ENCODE measurements around the gene TADA2A. TPM values are rescaled to one million over a fixed set of nuclear protein-coding genes. Genes with fewer than 3 reads are reported as not detected.
A peak's percentile ranks its signal among the peaks of the same experiment; 100 is the strongest.

The TADA2A gene
- polyA plus RNA-seq (ENCODE audit: insufficient read length in 12 of 12), result 10 to 100 TPM in 11 of 12 donors, not detected in 1; 17.0 to 30.6 (median 21.1) TPM
- long read RNA-seq, donor 1, full-length matches to known transcripts, result 2 of 2 reads
- long read RNA-seq, donor 1, partial matches to known transcripts, result 0 of 2 reads
- long read RNA-seq, donor 1, other reads (novel, unspliced or antisense), result 0 of 2 reads
- long read RNA-seq, donor 2, full-length matches to known transcripts, result 2 of 7 reads
- long read RNA-seq, donor 2, partial matches to known transcripts, result 5 of 7 reads
- long read RNA-seq, donor 2, other reads (novel, unspliced or antisense), result 0 of 7 reads
- long read RNA-seq, donor 3, partial matches to known transcripts, result 0 of 1 reads
- long read RNA-seq, donor 3, other reads (novel, unspliced or antisense), result 0 of 1 reads
- long read RNA-seq, donor 4, result 0 reads
- long read RNA-seq, donor 5, full-length matches to known transcripts, result 5 of 5 reads
- long read RNA-seq, donor 5, partial matches to known transcripts, result 0 of 5 reads
- long read RNA-seq, donor 5, other reads (novel, unspliced or antisense), result 0 of 5 reads
- long read RNA-seq, donor 6, partial matches to known transcripts, result 0 of 1 reads
- long read RNA-seq, donor 6, other reads (novel, unspliced or antisense), result 0 of 1 reads
- long read RNA-seq, donor 7, full-length matches to known transcripts, result 1 of 1 reads
- long read RNA-seq, donor 7, partial matches to known transcripts, result 0 of 1 reads
- long read RNA-seq, donor 7, other reads (novel, unspliced or antisense), result 0 of 1 reads
- long read RNA-seq, donor 8, full-length matches to known transcripts, result 3 of 3 reads
- long read RNA-seq, donor 8, partial matches to known transcripts, result 0 of 3 reads
- long read RNA-seq, donor 8, other reads (novel, unspliced or antisense), result 0 of 3 reads
- long read RNA-seq, donor 9, result 0 reads
- long read RNA-seq, donor 10, partial matches to known transcripts, result 0 of 2 reads
- long read RNA-seq, donor 10, other reads (novel, unspliced or antisense), result 0 of 2 reads
- long read RNA-seq, donor 11, full-length matches to known transcripts, result 1 of 1 reads
- long read RNA-seq, donor 11, partial matches to known transcripts, result 0 of 1 reads
- long read RNA-seq, donor 11, other reads (novel, unspliced or antisense), result 0 of 1 reads

DNA sequence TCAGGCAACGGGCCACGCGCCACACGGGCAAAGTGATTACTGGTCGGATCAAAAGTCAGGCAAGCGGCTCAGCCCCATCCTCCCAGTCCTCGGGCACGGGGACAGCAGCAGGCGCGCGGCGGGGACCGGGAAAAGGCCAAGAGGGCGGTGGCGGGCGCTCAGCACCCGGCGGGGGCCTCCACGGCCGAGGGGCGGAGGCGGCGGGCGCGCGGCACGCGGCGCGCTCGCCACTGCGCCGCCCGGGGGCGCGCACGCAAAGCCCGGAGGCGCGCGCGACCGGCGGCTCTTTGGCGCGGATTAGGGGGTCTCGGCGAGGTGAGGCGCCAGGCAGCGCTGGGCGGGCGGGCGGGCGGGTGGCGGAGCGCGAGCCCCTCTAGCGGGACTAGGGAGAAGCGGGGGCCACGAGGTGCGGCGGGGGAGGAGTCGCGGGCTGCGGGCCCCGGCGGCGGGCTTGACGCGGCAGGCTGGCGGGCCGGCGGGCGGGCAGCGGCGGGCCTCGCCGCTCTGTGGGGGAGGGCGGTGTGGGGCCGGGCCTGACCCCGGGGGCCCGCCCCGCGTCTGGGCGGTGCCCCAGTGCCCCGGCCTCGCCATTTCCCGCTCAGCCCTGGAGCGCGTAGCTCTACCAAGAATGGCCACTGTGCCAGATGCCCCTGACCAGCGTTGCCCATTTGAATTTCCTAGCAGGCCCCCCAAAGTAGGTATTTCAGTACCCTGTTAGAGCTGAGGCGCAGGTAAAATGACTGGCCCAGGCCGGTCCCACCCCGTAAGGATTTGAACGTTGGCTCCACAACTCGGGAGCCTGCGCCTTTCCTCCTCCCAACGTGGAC, at the start of gene TADA2A, which contains the start of gene ACACA:
Gene TADA2A (plus strand): TSS at position 252 of the 827 bp plus-strand sequence. CDS start 4,480 bp downstream, outside the sequence.
Gene ACACA (minus strand): TSS at position 202 of the 827 bp plus-strand sequence. CDS start 537 bp downstream, outside the sequence.
- peak; percentile 77 for DNase-seq

- peak; percentile 68 for DNase-seq
Observed at GRCh38 chr17:37358098-37358829, 48.4 kb upstream of the TADA2A start.

GRCh38 chr17:37358830-37359681, 47.6 kb upstream of the TADA2A start:
- DNase-seq, result peak; percentile 87

- DNase-seq, result no peak
Observed at GRCh38 chr17:37359682-37360188, 47.0 kb upstream of the TADA2A start.

DNA sequence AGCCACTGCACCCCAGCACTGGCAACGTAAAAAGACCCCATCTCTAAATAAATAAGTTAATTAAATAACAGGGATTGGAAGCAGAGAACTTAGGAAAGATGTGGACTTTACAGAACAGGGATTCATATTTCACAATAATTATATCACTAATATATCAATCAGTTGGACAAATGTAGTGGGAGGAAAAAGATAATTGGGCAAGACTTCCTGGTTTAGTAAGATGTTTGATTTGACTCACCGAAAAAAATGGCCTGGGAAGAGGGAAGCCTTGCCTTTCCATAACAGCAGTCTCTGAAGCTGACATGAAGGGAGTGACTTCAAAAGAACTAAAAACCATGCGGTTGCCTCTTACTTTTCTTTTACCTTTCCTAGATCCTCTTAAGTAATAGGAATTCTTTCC, 46.1 kb upstream of the TADA2A start:
- DNase-seq, result no peak

- DNase-seq, result no peak
Observed at GRCh38 chr17:37361543-37361942, 45.1 kb upstream of the TADA2A start.

DNA sequence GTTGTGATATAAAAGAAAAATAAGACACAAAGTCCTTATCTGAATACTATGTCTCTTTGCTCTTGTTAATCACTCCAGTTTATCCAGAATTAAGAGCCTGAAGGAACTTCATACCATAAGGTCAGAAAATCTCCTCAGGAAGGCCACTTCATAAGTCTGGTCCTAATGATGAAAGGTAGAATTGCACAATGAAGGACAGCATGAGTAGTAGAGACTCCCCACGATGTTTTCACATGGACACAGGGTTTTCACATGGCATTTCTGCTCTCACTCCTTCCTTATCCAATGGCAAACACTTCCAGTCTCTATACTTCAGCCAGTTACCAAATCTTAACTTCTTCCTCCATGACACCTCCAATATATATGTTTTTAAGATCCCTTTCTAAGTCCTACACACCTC, 41.1 kb upstream of the TADA2A start:
- no peak for DNase-seq

- no peak for DNase-seq
Observed at GRCh38 chr17:37368577-37368976, 38.1 kb upstream of the TADA2A start.

DNA sequence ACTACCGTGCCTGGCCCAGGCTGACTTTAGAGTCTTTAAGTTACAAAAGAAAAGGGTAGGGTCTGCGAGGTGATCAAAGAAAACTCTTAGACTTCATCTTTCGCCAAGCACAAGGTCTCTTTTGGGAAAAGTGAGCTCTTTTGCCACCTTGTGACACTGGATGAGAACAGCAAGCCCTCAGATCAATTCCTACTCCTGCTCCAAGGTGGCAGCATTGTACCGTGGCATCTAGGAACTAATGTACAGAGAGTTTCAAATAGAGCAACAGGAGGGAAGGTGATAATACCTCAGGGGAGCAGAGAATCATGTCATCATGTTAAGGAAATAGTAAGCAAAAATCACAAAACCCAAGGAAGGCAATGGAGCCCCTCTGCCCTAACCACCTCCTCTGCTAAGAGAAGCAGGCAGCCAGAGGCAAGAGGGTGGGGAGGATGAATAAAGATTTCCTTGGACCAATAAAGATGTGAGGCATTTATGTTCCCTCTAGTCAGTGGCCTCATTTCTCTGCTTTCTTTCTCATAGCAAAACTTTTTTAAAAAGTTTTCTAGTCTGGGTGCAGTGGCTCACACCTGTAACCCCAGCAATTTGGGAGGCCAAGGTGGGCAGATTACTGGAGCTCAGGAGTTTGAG, 33.0 kb upstream of the TADA2A start:
- peak; percentile 52 for DNase-seq

GRCh38 chr17:37375706-37376105, 31.0 kb upstream of the TADA2A start, which contains the start of gene C17orf78:
Gene C17orf78, plus strand, starts transcription at chr17:37375985. Its CDS starts 108 bp downstream, at chr17:37376093.
- no peak for DNase-seq

DNA sequence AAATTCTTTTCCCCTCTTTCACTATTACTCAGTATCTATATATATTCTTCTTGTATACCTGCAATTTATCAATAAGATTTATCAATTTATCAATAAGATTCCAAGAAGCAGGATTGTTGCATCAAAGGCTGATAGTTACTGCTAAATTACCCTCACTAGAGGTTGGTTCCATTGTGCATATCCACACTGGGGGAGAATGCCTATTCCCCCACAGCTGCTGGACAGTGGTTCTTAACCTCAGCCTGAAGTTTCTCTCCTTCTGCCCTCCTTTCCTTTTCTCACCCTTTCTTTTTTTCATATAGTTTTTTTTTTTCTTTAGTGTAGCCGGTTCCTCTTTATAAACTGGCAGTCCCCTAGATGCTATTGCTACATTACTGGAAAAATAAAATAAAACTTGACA, 24.6 kb upstream of the TADA2A start:
- DNase-seq, result no peak

- no peak for DNase-seq
Observed at GRCh38 chr17:37384560-37385149, 22.0 kb upstream of the TADA2A start.

DNA sequence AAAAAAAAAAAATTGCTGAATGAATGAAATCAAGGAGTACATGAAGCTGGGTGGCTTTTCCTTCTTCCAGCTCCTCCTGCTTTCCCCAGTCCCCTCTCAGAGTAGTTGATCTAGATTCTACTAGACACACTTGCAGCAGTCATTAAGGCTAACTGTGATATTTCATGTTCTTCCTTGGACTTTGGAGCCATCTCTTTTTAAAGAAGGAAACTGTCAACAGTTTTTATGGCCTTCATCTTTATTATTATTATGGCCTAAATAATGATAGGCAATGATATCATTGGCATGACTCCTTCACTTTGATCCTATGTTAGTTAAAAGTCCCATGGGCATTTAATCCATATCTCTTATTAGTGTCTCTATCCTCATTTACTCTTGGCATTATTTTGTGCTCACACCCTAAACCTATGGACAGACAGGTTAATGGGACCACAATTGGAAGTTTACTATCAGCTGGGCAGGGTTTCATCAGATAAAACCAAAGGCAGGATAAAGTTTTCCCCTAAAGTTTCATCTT, 21.2 kb upstream of the TADA2A start:
- no peak for DNase-seq

GRCh38 chr17:37386462-37386861, 20.2 kb upstream of the TADA2A start:
- DNase-seq, result no peak

DNA sequence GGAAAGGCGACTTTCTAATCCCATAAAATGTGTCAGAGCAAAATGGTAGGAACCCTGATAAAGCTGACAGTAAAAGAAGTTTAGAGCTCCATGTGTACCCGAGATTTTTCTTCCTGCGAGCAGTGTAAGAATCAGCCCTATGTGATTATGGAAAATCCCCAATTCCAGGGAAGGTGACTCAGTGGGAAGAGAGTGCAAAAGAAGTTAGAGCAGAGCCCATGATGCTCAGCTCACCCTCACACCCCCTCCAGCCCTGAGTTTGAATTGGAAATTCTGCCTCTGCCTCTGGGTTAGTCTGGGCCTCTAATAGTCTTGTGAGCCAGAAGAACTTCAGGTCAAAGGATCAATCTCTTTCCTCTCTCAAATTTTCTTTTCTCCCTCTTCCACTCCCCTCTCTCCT, 18.4 kb upstream of the TADA2A start:
- no peak for DNase-seq

DNA sequence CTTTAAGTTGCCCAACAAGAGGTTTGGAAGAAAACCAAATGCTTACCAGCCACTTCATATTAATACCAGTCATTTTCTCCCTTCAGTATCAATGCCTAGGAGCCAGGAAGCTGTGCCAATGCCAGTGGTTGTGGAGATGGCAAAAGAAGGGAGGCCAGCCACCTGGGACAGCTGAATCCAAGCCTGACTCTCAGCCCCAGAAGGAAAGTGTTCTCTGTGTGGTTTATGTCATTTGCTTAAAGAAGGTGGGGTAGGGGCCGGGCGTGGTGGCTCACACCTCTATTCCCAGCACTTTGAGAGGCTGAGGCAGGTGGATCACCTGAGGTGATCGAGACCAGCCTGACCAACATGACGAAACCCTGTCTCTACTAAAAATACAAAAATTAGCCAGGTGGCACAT, 17.5 kb upstream of the TADA2A start:
- no peak for DNase-seq

- DNase-seq, result no peak
Observed at GRCh38 chr17:37391146-37391545, 15.5 kb upstream of the TADA2A start.

DNA sequence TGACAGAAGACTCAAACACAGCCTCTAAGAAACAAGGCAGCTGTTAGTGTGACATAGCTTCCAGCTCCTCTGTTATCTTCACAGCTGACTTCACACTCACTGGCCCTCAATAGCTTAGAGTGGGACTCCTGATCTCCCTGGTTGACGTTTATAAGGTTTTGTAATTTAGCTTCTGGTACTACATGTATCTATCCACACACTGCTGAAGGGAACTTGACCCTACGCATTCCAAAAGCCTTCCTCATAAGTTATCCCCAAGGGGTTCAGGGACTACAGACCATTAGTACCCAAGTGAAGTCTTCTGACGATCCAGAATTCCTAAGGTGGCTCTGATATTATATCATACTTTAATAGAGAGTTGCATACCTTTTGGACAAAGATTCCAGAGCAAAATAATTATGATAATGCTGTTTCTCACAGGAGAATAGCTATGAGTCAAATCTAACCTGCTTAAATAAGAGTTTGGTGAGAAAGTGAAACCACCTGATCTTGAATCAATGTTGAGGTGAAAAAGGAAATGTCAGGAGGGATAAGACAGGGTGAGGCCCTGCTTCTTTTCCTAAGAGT, 14.6 kb upstream of the TADA2A start:
- DNase-seq, result no peak

Measured in muscle of arm (tissue), 14 donors.